Measurements from ENCODE around the gene LHFPL2.
"Not testable (repeated sequence)": the region's sequence is repeated elsewhere in the genome, so short reads cannot be mapped to it uniquely, and the experiment has no call there.

LHFPL2 gene

DNA sequence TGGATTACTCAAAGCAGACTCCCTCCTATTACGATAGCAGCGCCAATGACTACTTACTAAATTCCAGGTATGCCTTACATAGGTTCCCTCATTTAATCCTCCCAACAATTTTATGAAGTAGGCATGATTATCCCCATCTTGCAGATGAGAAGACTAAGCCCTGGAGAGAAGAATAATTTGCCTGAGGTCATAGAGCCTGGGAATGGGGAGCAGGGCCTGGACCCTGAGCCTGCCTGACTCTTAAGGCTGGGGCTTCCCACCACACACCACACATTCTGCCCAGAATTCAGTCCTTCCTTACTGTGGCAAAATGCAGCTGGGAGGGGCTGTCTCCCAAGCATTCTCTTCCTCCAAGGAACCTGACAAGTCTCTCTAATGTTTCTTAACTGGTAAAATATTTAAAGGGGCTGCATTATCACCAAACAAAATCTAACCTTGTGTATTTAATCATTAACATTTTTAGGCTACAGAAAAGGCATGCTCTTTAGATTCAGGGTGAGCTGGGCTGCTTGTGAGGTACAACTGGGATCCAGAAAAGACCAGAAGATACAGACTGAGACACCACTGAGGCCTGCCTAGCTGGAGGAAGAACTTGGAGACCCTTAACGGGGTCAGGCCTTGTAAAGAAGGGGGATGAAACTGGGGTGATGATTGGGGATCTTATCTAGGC lies 26.1 kb downstream of the LHFPL2 start:
- Histone ChIP-seq H3K9me3 (ENCODE audit: control insufficient read depth, low read length) (peaks cover 4% of the 10 kb centered on the region), H3K4me3 (ENCODE audit: insufficient read depth, low read depth, low read length) (no peak overlapping the region), H3K4me1 (ENCODE audit: control insufficient read depth, insufficient read depth, low read length) (peaks cover 24% of the 10 kb centered on the region), H3K36me3 (ENCODE audit: control insufficient read depth, insufficient read depth, low read length) (peaks cover 6% of the 10 kb centered on the region), H3K27ac (ENCODE audit: insufficient read depth, low read depth, low read length, poor library complexity, severe bottlenecking) (no peak overlapping the region), H3K27me3 (ENCODE audit: control insufficient read depth, insufficient read depth, low read length, poor library complexity, severe bottlenecking) (no peaks in the 10 kb centered on the region)
- 93 to 96% methylated on average over 3 of the region's 3 CpGs for WGBS, 2 experiments

DNA sequence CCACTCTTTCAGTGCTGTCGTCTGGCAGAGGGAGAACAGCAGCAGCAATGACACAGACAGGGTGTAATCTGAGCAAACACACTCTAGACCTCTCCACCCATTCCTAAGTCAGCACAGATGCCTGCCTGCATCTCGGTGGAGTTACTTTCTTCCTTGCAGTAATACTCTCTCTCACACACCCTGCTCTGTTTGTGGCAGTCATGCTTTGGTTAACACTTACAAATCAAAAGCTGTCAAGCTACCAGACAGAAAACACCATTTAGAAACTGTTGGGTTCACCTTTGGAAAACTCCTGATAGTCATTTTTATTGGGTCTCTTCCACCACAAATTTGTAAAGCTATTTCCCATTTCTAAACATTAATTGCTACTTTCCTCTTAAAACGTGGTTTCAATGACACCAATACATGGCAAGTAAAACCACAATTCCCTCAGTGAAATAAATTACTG lies 27.3 kb downstream of the LHFPL2 start:
- 65 to 75% methylated on average over 3 of the region's 3 CpGs for WGBS, 2 experiments
- no peaks in the 10 kb centered on the region for H3K27me3 ChIP-seq (ENCODE audit: control insufficient read depth, insufficient read depth, low read length, poor library complexity, severe bottlenecking)
- H3K27ac ChIP-seq (ENCODE audit: insufficient read depth, low read depth, low read length, poor library complexity, severe bottlenecking) = no peak overlapping the region

DNA sequence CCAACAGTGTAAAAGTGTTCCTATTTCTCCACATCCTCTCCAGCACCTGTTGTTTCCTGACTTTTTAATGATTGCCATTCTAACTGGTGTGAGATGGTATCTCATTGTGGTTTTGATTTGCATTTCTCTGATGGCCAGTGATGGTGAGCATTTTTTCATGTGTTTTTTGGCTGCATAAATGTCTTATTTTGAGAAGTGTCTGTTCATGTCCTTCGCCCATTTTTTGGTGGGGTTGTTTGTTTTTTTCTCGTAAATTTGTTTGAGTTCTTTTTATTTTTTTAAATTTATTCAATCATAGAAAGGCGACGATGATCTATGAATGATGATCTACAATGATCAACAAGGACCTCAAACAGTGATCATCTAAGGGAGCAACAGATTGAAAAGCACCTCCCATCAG lies 28.5 kb downstream of the LHFPL2 start:
- WGBS, 2 experiments = 92 to 96% methylated on average over 3 of the region's 4 CpGs
- H3K9me3 ChIP-seq (ENCODE audit: control insufficient read depth, low read length); H3K4me3 ChIP-seq (ENCODE audit: insufficient read depth, low read depth, low read length); H3K27ac ChIP-seq (ENCODE audit: insufficient read depth, low read depth, low read length, poor library complexity, severe bottlenecking); H3K36me3 ChIP-seq (ENCODE audit: control insufficient read depth, insufficient read depth, low read length); H3K27me3 ChIP-seq (ENCODE audit: control insufficient read depth, insufficient read depth, low read length, poor library complexity, severe bottlenecking): not testable (repeated sequence)
- peaks cover 16% of the 10 kb centered on the region for H3K4me1 ChIP-seq (ENCODE audit: control insufficient read depth, insufficient read depth, low read length)

More for the DNA sequence above, 27.3 kb downstream of the LHFPL2 start:
- no peak overlapping the region for H3K4me3 ChIP-seq (ENCODE audit: insufficient read depth, low read depth, low read length)
- H3K36me3 ChIP-seq (ENCODE audit: control insufficient read depth, insufficient read depth, low read length) = peaks cover 6% of the 10 kb centered on the region
- H3K9me3 ChIP-seq (ENCODE audit: control insufficient read depth, low read length) = peaks cover 4% of the 10 kb centered on the region
- peaks cover 20% of the 10 kb centered on the region for H3K4me1 ChIP-seq (ENCODE audit: control insufficient read depth, insufficient read depth, low read length)

DNA sequence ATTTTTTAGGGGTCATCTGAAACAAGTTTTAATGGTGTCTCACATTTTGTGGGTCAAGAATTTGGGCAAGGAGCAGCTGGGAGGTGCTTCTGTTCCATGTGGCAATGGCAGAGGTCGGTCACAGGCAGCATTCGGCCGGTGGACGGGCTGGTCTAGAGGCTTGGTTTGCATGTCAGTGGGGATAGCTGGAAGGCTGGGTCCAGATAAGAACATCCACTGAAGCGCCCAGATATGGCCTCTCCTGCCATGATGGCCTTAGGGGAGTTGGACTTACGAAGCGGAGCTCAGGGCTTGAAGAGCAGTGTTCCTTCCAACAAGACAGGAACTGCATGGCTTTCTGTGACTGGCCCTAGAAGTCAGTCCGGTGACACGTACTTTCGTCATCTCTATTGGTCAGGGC lies 30.3 kb downstream of the LHFPL2 start:
- H3K4me3 ChIP-seq (ENCODE audit: insufficient read depth, low read depth, low read length) = no peak overlapping the region
- no peaks in the 10 kb centered on the region for H3K27me3 ChIP-seq (ENCODE audit: control insufficient read depth, insufficient read depth, low read length, poor library complexity, severe bottlenecking)
- peaks cover 1% of the 10 kb centered on the region for H3K4me1 ChIP-seq (ENCODE audit: control insufficient read depth, insufficient read depth, low read length)
- H3K36me3 ChIP-seq (ENCODE audit: control insufficient read depth, insufficient read depth, low read length) = peaks cover 6% of the 10 kb centered on the region
- H3K27ac ChIP-seq (ENCODE audit: insufficient read depth, low read depth, low read length, poor library complexity, severe bottlenecking) = no peak overlapping the region
- H3K9me3 ChIP-seq (ENCODE audit: control insufficient read depth, low read length) = peaks cover 4% of the 10 kb centered on the region
- WGBS, 2 experiments = 97 to 98% methylated on average over 10 of the region's 10 CpGs

DNA sequence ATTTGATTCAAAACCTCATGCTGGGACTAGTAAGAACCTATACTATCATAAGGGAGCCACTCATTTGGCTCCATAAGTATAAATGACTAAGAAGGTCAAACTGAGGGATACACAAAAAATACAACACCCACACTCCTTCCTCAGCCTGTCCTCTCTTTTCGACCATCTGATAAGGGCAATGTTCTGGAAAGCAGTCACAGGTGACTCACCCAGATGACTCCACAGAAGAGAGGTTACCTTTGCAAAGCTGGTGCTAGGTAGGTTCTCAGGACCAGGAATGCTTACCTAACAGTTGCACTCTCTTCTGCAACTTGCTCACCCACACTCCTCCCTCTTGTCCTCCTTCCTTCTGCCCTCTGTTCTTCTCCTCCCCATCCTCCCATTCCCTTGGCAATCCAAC lies 32.9 kb downstream of the LHFPL2 start:
- Histone ChIP-seq H3K4me3 (ENCODE audit: insufficient read depth, low read depth, low read length) (no peak overlapping the region), H3K36me3 (ENCODE audit: control insufficient read depth, insufficient read depth, low read length) (peaks cover 6% of the 10 kb centered on the region), H3K4me1 (ENCODE audit: control insufficient read depth, insufficient read depth, low read length) (peaks cover 13% of the 10 kb centered on the region), H3K27ac (ENCODE audit: insufficient read depth, low read depth, low read length, poor library complexity, severe bottlenecking) (no peak overlapping the region), H3K9me3 (ENCODE audit: control insufficient read depth, low read length) (peaks cover 4% of the 10 kb centered on the region), H3K27me3 (ENCODE audit: control insufficient read depth, insufficient read depth, low read length, poor library complexity, severe bottlenecking) (no peaks in the 10 kb centered on the region)
- 87 to 100% methylated on average over 1 of the region's 1 CpG for WGBS, 2 experiments

DNA sequence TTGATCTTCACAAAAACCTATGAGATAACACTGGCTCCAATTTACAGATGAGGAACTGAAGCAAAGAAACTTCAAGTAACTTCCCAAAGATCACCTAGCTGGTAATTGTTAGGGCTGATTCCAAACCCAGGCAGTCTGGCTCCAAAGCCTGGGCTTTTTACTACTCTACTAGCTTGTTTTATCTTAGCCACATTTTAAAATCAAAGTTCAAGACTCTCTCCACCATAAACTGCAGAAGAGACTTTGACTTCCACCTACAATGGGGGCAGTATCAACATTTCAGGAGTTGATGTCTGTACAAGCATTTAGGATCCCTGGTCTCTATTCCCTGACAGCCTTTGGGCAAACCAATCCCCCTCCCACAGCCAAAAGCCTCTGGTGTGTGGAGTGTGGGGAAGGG lies 33.8 kb downstream of the LHFPL2 start:
- Histone ChIP-seq H3K27ac (ENCODE audit: insufficient read depth, low read depth, low read length, poor library complexity, severe bottlenecking) (no peak overlapping the region), H3K4me3 (ENCODE audit: insufficient read depth, low read depth, low read length) (no peak overlapping the region), H3K27me3 (ENCODE audit: control insufficient read depth, insufficient read depth, low read length, poor library complexity, severe bottlenecking) (no peaks in the 10 kb centered on the region), H3K9me3 (ENCODE audit: control insufficient read depth, low read length) (no peaks in the 10 kb centered on the region), H3K4me1 (ENCODE audit: control insufficient read depth, insufficient read depth, low read length) (peaks cover 16% of the 10 kb centered on the region), H3K36me3 (ENCODE audit: control insufficient read depth, insufficient read depth, low read length) (no peaks in the 10 kb centered on the region)

DNA sequence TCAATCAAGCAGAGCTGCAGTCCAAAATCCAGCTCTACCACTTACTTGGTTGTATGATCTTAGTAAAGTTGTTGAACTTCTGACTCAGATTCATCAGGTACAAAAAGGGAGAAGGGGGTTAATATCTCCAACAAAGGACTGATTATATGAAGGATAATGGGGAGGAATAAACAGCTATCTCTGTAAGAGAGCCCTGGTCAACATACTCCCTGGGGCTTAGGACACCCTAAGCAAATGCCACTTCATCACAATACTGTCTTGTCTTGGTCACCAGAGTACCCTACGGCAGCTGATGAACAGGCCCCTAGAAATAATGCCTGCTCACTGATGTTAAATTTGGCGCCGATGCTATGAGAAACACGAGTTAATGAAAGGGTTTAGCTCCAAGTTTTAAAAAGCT lies 34.8 kb downstream of the LHFPL2 start:
- 48% methylated on average over 4 of the region's 4 CpGs for WGBS, 2 experiments
- H3K9me3 ChIP-seq (ENCODE audit: control insufficient read depth, low read length) = no peaks in the 10 kb centered on the region
- H3K27me3 ChIP-seq (ENCODE audit: control insufficient read depth, insufficient read depth, low read length, poor library complexity, severe bottlenecking) = no peaks in the 10 kb centered on the region
- H3K4me3 ChIP-seq (ENCODE audit: insufficient read depth, low read depth, low read length) = no peak overlapping the region
- H3K4me1 ChIP-seq (ENCODE audit: control insufficient read depth, insufficient read depth, low read length) = peaks cover 16% of the 10 kb centered on the region
- H3K36me3 ChIP-seq (ENCODE audit: control insufficient read depth, insufficient read depth, low read length) = no peaks in the 10 kb centered on the region
- H3K27ac ChIP-seq (ENCODE audit: insufficient read depth, low read depth, low read length, poor library complexity, severe bottlenecking) = no peak overlapping the region

DNA sequence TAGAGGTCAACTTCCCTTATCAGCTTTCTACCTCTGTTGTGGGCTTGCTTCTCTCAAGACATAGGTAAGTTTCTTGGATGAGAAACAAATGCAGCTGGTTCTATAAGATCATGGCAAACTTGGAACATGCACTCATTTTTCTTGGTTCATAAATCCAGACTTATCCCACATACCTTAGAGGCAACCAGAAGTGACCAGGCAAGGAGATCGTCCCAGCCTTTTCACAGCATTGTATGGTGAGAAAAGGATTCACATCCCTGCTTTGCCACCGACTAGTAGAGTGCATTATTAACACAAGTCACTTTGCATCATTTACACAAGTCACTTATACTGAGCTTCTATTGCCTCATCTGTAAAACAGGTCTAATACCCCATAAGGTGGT lies 35.4 kb downstream of the LHFPL2 start:
- Histone ChIP-seq H3K4me1 (ENCODE audit: control insufficient read depth, insufficient read depth, low read length) (peaks cover 16% of the 10 kb centered on the region), H3K9me3 (ENCODE audit: control insufficient read depth, low read length) (no peaks in the 10 kb centered on the region), H3K36me3 (ENCODE audit: control insufficient read depth, insufficient read depth, low read length) (no peaks in the 10 kb centered on the region), H3K27me3 (ENCODE audit: control insufficient read depth, insufficient read depth, low read length, poor library complexity, severe bottlenecking) (no peaks in the 10 kb centered on the region), H3K27ac (ENCODE audit: insufficient read depth, low read depth, low read length, poor library complexity, severe bottlenecking) (no peak overlapping the region), H3K4me3 (ENCODE audit: insufficient read depth, low read depth, low read length) (no peak overlapping the region)
- WGBS, 2 experiments = 86 to 96% methylated on average over 2 of the region's 2 CpGs

DNA sequence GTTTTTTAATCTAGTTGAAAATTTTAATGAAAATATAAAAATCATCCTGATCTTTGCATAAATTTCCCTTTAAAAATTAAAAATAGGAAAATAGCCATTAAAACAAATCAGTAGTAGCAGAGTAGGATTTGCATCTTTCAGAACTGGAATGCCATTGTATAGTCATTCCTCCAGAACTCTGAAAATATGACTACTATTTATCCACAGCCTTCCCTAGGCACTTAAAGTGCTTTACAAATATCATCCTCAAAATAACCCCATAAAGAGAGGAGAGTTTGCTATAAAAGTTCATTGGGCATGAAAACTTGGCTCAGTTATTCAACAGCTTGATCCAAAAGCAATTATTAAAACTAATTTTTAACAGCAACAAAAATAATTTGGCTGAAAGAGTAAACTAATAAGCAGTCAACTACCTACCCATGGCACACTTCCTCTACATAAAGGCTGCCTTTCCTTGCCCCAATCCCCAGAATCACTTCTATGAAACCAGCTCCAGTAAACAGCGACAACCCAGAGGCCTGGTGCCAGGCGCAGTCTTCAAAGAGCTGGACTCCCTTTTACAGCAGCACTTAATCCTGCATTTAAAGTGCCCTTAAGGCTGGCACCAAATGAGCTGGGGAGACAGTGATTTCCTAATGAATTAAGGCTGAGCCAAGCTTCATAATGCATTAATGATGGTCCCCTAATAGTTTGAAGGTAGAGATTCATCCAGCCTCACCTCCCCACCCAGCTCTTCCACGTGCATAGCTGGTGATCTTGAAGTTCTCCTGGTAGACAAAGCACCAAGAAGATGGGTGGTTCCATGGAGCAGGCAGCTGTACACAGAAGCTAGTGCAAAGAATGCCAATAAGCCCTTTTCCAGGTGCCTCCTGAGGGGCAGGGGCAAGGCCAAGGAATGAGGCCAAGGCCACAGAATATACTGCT lies 36.1 kb downstream of the LHFPL2 start:
- H3K27ac ChIP-seq (ENCODE audit: insufficient read depth, low read depth, low read length, poor library complexity, severe bottlenecking) = no peak overlapping the region
- no peak overlapping the region for H3K4me3 ChIP-seq (ENCODE audit: insufficient read depth, low read depth, low read length)
- no peaks in the 10 kb centered on the region for H3K36me3 ChIP-seq (ENCODE audit: control insufficient read depth, insufficient read depth, low read length)
- H3K4me1 ChIP-seq (ENCODE audit: control insufficient read depth, insufficient read depth, low read length) = peaks cover 16% of the 10 kb centered on the region
- H3K27me3 ChIP-seq (ENCODE audit: control insufficient read depth, insufficient read depth, low read length, poor library complexity, severe bottlenecking) = no peaks in the 10 kb centered on the region
- no peaks in the 10 kb centered on the region for H3K9me3 ChIP-seq (ENCODE audit: control insufficient read depth, low read length)
- 95 to 96% methylated on average over 3 of the region's 3 CpGs for WGBS, 2 experiments

DNA sequence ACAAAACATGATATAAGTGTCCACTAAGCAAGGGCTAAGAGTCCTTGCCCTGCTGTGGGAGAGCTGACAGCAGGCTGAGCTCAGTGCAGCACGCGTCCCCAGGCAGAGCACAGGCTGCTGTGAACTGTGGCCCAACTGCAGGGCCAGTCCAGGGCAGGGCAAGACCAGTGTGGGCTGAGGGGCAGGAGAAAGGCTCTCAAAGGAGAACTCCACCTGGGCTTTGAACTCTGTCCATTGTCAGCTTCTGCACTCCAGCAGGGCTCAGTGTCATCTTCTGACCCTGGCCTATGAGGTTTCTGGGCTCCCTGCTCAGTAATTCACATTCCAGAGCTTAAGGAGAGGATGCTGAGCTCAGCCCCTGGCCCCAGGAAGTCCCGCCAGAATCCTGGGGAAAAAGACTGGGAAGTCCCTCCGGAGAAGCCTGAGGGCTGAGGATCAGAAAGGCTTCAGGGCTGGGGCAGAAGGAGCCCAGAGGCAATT lies 37.4 kb downstream of the LHFPL2 start:
- Histone ChIP-seq H3K9me3 (ENCODE audit: control insufficient read depth, low read length) (no peaks in the 10 kb centered on the region), H3K27me3 (ENCODE audit: control insufficient read depth, insufficient read depth, low read length, poor library complexity, severe bottlenecking) (no peaks in the 10 kb centered on the region), H3K36me3 (ENCODE audit: control insufficient read depth, insufficient read depth, low read length) (no peaks in the 10 kb centered on the region), H3K4me3 (ENCODE audit: insufficient read depth, low read depth, low read length) (no peak overlapping the region), H3K4me1 (ENCODE audit: control insufficient read depth, insufficient read depth, low read length) (peaks cover 16% of the 10 kb centered on the region), H3K27ac (ENCODE audit: insufficient read depth, low read depth, low read length, poor library complexity, severe bottlenecking) (no peak overlapping the region)
- WGBS, 2 experiments = 15 to 20% methylated on average over 4 of the region's 4 CpGs
